HG02610 (cell line): ENCODE measurements around the gene ACACB.

Experiments used
- ATAC-seq: cut with Tn5 transposase; IDR thresholded peaks from one replicate; pipeline ENCODE4 v1.9.1; 2021; ENCODE audit warnings: mild to moderate bottlenecking, moderate library complexity; ENCODE audit not compliant: unreplicated experiment

ACACB gene

DNA sequence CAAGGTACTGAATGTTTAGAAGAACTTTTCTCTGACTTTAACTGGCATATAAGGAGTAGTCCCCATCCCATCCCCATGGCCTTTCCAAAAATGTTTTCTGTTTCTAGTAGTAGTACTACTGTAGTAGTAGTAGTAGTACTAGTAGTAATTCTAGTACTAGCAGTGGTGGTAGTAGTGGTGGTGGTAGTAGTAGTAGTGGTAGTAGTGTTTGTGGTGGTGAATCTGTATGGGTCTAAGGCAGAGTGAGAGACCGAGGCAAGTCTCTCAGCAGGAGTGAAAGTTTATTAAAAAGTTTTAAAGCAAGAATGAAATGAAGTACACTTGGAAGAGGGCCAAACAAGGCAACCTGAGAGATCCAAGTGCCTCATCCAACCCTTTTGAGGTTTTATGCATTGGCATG lies 134.1 kb downstream of the ACACB start:
- ATAC-seq: no peak

DNA sequence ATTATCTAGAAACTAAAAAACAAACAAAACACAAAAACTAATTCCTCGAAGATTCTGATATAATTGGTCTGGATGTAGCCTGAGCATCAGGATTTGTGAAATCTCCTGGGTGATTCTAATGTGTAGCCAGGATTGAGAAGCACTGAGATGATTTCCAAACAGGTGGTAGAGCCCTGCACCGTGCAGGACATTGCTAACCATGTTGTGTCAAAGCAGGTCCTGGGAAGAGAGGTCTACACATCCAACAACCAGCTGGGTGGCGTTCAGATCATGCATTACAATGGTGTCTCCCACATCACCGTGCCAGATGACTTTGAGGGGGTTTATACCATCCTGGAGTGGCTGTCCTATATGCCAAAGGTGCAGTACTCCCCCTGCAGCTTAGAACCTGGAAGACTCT lies 136.4 kb downstream of the ACACB start:
- ATAC-seq: no peak

DNA sequence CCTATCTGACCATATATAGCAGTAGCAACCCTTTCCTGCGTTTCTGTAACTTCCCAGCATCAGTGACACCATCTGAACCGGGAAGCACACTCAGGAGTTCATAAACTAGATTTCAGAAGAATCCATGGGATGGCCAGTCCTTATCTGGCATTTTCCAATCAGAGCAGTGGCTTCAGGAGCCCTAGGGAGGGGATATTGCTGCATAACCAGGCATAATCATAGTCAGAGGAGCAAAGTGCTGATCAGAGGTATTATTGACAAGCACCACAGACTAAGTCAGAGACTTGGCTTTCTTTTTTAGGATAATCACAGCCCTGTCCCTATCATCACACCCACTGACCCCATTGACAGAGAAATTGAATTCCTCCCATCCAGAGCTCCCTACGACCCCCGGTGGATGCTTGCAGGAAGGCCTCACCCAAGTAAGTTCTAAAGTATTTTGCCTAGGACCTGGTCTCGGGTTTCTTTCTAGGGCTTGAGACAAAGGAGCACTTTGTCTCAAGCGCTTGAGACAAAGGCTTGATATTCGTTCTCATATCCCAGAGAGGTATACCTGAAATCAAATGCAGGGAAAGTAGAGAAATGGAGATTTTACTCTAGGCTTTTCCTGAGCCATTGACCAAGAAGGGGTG lies 137.6 kb downstream of the ACACB start:
- no peak for ATAC-seq

DNA sequence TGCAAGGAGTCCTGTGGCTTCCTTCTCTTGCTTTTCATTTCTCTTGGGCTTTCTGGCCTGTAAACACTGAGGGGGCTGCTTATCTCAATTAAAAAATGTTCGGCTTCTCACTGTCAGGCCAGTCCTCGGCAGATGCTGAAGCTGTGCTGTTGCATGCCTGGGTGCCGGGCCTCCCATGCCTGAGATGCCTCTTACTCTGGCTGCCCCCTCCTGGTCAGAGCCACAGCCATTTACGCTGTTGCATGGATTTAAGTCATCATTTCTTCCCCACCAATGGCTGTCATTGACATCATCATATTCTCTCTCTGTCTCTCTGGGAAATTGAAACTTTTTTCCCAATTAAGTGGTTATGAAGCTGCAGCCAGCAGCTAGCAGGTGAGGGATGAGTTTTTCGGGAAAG lies 139.0 kb downstream of the ACACB start:
- no peak for ATAC-seq

DNA sequence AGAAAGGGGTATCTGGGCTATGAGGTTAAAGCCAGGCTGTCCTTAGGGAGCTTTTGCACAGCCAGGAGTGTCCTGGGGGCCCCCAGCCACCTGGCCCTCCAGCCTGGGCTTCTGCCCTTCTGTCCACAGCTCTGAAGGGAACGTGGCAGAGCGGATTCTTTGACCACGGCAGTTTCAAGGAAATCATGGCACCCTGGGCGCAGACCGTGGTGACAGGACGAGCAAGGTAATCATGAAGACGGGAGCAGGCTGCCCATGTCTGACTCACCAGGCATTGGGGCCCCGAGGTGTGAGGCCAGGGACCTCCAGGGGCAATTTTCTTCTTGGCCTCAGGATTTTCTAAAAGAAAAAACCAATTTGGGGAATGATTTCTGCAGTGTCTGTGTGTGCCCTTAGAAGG lies 139.6 kb downstream of the ACACB start:
- ATAC-seq: no peak

DNA sequence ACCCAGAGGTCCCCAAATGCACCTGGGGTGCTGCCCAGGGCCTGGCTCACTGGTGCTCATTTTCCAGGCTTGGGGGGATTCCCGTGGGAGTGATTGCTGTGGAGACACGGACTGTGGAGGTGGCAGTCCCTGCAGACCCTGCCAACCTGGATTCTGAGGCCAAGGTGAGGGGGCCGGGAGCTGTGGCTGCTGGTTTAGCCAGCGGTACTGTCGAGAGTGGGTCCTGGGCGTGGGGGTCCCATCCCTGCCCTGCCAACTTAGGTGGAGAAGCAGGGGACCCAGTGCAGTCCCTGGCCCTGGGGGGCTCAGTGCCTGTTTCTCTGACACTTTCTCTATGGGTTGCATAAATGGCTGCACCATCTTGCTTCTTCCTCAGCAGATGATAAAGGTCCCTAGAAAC lies 141.8 kb downstream of the ACACB start:
- no peak for ATAC-seq

DNA sequence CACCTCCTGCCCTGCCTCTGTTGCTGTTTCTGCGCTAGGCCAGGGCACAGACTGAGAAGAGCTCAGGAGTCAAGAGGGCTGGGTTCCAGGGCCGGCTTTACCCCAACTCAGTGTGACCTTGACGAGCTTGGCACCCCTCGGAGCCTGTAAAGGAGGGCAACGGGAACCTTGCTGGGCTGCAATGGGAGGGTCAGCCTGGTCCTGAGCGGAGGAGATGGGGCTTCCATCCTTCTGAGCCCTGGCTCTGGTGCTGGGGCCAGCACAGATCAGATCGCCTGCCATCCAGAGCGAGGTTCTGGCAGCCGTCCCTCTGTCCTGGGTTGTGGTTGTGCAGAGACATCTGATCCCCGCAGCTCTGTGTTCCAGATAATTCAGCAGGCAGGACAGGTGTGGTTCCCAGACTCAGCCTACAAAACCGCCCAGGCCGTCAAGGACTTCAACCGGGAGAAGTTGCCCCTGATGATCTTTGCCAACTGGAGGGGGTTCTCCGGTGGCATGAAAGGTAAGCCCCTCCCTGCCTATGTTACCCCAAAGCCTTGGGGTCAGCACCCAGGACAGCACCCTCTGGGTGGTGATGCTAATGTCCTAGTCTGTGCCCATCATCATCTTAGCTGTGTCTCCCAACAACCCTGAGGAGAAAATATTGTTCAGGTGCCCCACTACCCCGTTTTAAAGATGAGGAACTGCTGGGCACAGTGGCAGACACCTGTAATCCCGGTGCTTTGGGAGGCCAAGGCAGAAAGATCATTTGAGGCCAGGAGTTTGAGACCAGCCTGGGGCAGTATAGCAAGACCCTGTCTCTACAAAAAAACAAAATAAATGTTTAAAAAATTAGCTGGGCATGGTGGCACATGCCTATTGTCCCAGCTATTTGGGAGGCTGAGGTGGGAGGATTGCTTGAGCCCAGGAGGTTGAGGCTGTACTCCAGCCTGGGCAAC lies 142.5 kb downstream of the ACACB start:
- no peak for ATAC-seq

DNA sequence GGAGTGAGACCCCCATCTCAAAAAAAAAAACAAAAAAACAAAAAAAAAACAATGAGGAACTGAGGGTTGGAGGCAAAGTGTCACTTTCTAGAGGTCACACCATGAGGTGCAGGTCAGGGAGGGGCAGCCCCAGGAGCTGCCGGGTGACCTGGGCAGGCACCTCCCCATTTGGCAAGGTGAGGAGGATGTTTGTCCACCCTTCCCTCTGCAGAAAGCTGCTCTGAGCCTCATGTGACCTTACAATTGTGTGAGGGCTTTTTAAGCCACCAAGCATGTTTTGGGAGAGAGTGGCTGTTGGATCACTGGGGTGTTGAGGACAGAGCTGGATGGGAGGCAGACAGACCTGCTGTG lies 143.1 kb downstream of the ACACB start:
- ATAC-seq: no peak

DNA sequence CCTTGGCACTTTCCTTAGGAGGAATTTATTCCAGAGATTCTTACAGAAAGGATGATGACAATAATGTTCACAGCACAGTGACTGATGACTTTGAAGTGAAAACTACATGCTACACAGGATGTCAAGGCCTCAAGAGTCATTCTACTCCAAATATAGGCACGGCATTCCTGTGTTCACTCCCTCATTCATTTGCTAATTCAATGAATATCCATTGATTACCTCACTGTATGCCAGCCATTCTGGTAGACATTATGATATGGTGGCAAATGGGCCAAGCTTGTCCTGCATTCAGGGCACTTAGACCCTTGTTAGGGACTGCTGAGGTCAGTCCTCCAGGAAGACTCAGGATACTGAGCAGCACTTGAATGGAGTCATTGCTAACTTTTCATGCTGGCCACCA lies 144.7 kb downstream of the ACACB start:
- no peak for ATAC-seq

DNA sequence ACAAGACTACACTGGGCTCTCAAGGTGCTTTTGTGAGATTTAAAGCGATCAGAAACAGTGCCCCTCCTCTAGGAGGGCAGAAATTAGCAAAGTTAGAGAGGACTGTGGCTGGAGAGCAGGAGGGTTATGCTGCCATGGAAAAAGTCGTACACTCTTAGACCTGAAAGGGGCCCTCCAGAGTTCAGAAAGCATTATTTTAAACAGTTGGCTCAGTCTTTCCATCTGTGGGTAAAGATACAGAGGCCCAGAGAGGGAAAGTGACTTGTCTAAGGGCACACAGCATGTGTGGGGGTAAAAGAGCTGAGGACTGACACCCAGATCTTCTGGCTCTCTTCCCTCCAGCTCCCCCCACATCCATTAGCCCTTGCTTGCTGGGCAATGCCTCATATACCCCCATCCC lies 145.6 kb downstream of the ACACB start:
- ATAC-seq: no peak

DNA sequence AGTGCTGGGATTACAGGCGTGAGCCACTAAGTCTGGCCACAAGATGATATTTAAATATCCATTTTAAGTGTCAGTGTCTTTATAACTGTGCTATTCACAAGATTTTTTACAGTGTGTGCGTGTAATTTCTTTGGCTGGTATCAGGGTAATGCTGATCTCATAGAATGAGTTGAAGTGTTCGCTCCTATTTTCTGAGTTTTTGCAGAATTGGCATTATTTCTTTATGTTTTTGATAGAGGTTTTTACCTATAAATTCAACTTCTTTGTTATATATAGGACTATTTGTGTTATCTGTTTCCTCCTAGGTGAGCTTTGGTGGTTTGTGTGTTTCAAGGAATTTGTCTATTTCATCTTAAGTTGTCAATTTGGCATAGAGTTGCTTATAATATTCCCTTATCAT lies 147.1 kb downstream of the ACACB start:
- ATAC-seq: no peak

DNA sequence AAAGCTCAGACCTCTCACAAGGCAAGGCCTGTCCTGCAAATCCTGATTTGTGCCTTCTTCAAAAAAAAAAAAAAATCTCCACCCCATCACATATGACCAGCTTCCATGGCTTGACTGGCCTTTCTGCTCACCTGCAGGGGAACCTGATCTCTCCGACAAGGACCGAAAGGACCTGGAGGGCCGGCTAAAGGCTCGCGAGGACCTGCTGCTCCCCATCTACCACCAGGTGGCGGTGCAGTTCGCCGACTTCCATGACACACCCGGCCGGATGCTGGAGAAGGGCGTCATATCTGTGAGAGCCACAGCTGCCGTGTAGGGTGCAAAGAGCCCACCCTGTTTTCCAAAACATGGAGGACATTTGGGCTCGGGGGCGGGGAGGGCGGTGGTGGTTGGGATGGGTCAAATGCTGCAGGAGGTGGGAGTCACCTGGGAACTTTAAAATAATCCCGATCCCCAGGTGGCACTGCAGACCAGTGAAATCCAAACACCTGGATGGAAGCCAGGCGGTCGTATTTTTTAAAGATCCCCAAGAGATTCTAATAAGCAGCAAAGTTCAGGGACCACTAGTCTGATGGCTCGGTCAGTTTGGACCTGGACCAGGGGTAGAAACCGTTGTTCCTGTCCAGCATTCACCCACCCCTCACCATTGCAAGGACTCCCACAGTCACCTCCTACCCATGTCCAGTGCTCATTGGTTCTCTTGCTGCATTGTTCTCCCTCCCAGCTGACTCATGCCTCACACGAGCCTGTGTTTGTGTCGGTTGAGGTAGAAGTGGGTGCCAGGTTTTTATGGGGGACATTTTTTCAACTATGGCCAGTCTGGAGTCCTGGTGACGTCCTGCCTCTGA lies 147.9 kb downstream of the ACACB start:
- ATAC-seq: no peak

DNA sequence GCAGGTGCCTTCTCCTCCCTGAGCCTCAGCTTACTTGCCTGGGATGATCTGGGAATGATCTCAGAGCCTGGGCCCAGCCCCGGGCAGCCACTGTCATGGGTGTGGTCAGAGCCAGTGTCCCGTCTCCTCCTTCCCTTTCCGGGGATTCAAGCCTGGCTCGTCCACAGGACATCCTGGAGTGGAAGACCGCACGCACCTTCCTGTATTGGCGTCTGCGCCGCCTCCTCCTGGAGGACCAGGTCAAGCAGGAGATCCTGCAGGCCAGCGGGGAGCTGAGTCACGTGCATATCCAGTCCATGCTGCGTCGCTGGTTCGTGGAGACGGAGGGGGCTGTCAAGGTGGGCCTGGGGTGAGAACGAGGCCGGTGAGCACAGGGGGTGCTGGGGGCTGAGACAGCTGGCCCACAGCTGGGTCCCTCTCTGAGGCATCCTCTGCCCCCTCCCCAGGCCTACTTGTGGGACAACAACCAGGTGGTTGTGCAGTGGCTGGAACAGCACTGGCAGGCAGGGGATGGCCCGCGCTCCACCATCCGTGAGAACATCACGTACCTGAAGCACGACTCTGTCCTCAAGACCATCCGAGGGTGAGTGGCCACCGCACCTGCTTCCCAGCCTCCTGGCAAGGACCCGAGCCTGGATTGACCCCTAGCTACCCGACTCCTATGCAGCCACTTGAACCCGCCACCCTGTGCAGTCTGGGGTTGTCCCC lies 148.7 kb downstream of the ACACB start:
- no peak for ATAC-seq

DNA sequence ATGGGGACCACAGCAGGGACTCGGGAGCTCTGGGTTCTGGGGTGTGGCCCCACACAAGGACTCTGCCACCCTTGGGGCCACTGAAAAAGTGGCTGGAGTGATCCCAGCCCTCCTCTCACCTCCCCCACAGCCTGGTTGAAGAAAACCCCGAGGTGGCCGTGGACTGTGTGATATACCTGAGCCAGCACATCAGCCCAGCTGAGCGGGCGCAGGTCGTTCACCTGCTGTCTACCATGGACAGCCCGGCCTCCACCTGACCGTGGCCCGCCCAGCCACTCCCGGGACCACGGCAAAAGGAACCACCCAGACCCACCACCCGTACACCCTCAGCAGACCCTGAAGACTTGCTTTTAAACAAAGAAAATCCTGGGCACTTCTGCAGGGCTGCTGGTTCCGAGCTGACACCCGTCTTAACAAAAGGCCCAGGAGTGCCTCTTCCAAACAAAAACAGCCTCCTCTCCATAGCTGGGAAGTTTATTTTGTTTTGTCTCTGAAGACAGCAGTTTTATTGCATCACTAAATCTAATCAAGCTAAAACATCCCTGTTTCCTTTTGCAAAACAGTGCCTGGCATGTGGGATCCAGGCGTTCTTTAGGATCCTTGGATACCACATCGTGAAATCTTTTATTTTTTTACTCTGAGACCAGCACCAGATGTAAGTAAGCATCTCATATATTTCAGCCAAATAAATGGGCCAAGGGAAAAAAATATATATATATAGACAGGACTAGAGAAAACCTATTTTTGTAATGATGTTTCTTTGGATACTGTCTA lies 149.9 kb downstream of the ACACB start:
- no peak for ATAC-seq

DNA sequence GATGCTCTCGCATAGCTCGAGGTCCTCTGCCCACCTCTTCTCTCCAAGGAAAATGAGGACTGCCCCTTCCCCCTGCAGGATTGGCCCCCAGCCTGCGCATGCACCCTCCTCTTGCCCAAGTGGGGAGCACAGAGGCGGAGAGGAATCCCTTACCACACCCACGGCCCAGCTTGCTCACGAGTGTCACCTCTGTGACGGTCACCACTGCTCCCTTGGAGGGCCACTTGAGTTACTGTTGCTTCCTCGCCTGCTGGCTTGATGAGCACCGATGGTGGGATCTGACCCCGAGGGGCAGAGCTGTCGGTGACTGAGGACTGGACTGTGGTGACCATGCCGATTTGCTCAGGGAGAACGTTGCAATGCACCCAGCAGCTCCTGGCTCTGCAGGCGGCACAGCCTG lies 151.0 kb downstream of the ACACB start:
- no peak for ATAC-seq

DNA sequence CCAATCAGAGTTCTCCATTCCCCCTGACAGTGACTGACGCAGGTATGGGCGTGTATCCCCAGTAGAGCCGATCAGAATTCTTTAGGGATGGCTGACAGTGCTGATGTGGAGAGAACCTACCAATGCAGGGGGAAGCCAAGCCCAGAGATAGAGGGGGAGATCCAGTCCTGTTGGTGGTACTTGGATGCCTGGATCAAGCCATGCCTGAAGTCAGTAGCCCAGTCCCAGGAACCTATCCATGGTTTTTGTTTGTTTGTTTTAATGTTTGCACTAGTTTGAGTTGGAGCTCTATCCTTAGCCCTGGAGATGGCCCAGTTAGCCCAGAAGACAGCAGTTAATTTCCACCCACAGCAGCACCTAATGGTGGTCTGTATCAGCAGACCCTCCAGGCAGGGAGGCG lies 152.5 kb downstream of the ACACB start:
- no peak for ATAC-seq

DNA sequence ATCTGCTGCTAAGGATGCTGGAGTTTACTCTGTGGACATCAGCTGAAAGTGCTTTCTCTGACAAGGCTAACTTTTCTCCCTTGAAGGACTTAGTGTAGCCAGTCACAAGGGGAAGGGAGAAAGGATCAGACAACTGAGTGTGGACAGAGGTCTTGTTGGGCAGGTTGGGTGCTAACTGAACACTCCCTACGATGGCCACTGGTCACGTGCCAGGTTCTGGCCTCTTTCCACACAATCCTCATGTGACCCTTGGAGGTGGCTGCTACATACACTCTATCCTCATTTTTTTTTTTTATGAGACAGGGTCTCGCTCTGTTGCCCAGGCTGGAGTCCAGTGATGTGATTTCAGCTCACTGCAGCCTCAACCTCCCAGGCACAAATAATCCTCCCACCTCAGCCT lies 153.0 kb downstream of the ACACB start:
- no peak for ATAC-seq

DNA sequence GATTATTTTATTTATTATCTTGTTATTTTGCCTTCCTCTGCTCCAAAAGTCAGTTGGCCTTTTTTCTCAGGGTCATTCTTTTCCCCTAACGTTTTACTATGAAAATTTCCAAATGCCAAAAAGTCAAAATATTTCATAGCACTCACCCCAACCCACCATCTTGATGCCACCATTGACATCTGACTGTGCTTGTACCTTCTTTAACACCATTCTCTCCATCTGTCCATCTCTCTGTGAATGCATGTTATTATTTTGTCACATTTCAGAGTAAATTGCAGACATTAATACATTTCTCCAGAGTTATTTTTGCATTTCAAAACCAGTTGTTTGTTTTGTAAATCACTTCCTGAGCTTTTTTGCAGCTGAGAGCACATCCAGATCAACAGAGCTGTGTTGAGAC lies 154.1 kb downstream of the ACACB start:
- ATAC-seq: no peak

DNA sequence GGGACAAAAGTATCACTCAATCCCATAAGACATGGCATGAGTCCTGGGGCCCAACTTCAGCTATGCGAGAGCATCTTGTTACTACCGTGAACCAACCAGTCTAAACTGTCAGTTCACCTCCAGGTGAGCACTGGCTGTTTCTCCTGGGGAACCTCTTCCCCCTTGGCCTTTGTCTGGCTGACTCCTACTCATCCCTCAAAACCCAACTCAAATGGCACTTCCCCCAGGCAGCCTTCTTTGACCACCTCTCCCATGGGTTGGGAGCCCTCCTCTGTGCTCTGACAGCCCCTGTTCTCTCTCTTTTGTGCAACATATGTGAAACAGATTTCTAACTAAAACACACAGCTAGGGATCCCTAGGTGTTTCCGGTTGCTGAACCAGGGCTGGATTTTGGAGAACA lies 155.0 kb downstream of the ACACB start:
- ATAC-seq: no peak

DNA sequence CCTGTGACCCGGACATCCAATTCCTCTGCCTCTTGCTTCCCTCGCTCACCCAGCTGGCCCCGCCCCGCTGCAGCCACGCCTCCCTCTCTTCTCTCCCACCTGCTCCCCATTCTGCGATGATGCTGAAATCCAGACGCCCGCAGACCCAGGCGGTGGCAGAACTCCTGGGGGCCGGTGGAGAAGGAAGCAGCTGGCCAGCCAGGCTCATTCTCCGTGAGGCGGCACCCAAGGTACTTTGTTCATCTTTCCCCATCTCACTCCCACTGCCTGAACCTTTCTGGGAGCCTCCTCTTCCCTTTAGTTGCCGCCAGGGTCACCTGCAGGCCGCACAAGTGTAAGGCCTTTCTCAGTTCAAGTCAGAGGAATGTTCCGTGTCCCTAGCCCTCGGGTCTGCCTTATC lies 157.0 kb downstream of the ACACB start:
- no peak for ATAC-seq
